H1 (cell line): ENCODE data around the gene SPRN. TPM values are rescaled to one million over a fixed set of nuclear protein-coding genes. Genes with fewer than 3 reads are reported as not detected.

Experiments
- CTCF ChIA-PET: fragments of 300-600 bp; sonication (Branson Sonifier 250); formaldehyde crosslinking; loops from one replicate; lab custom pipeline; 2021; ENCODE audit not compliant: partially characterized antibody; lab: Charles Lee
- POLR2A ChIA-PET: fragments of 300-600 bp; sonication (Branson Sonifier 250); formaldehyde crosslinking; loops from one replicate; lab custom pipeline; 2021; ENCODE audit warnings: inconsistent platforms; ENCODE audit not compliant: partially characterized antibody; lab: Charles Lee
- DNase-seq, 2 experiments: peaks; one replicate each; pipeline versions ENCODE4 v3.0.0 to v3.0.0-alpha.2; 2010 to 2022; ENCODE audit warnings: low spot score in 2 of 2, low read depth in 1 of 2, mixed read lengths in 1 of 2
- FAIRE-seq: peaks from 2 replicates; lab custom pipeline; 2011; peaks lifted over from hg19 to GRCh38; lab: Jason Lieb, UNC
- H2AFZ ChIP-seq: 2 replicates; pipeline ENCODE4 v1.8.1; 2012; ENCODE audit warnings: low read length, inconsistent platforms
- H2AK5ac ChIP-seq: 2 replicates; pipeline ENCODE4 v1.6.1; 2013; ENCODE audit warnings: low read depth, low read length
- H2BK120ac ChIP-seq: replicated peaks from 2 replicates; pipeline ENCODE3; 2013; ENCODE audit warnings: low read depth, low read length, inconsistent platforms
- H2BK12ac ChIP-seq: 2 replicates; pipeline ENCODE4 v1.6.1; 2013; ENCODE audit warnings: low read depth, low read length
- H2BK15ac ChIP-seq: 2 replicates; pipeline ENCODE4 v1.6.1; 2013; ENCODE audit warnings: low read length
- H2BK20ac ChIP-seq: 2 replicates; pipeline ENCODE4 v1.6.1; 2013; ENCODE audit warnings: low read length
- H2BK5ac ChIP-seq: 2 replicates; pipeline ENCODE4 v1.6.1; 2013; ENCODE audit warnings: low read depth, low read length
- H3K14ac ChIP-seq: 2 replicates; pipeline ENCODE4 v1.6.1; 2013; ENCODE audit warnings: inconsistent platforms; ENCODE audit not compliant: insufficient read length
- H3K18ac ChIP-seq: 2 replicates; pipeline ENCODE4 v1.6.1; 2013; ENCODE audit warnings: low read length; ENCODE audit errors: extremely low read depth
- H3K23ac ChIP-seq: 2 replicates; pipeline ENCODE4 v1.6.1; 2013; ENCODE audit warnings: inconsistent platforms; ENCODE audit not compliant: insufficient read length
- H3K23me2 ChIP-seq: 2 replicates; pipeline ENCODE4 v1.6.1; 2013; ENCODE audit warnings: low read depth, low read length
- H3K27ac ChIP-seq: 2 replicates; pipeline ENCODE4 v1.6.1; 2011; ENCODE audit warnings: low read depth, low read length, inconsistent platforms
- H3K27me3 ChIP-seq, 4 experiments: replicated peaks in 1 of 4; 1 replicate in 1 of 4; 2 replicates in 3 of 4; pipeline versions ENCODE4 v1.6.1 to v1.8.1; 2011 to 2013; ENCODE audit warnings: low read length in 3 of 4, mild to moderate bottlenecking in 3 of 4, inconsistent platforms in 2 of 4, mixed read lengths in 2 of 4, moderate library complexity in 1 of 4; ENCODE audit not compliant: control insufficient read depth in 3 of 4, insufficient read depth in 3 of 4; ENCODE audit errors: extremely low read depth in 1 of 4
- H3K36me3 ChIP-seq, 4 experiments: 2 replicates each; pipeline versions ENCODE4 v1.6.1 to v1.8.1; 2011 to 2013; ENCODE audit warnings: mild to moderate bottlenecking in 4 of 4, low read length in 3 of 4, moderate library complexity in 2 of 4, control low read depth in 1 of 4, inconsistent platforms in 1 of 4; ENCODE audit not compliant: insufficient read depth in 4 of 4, control insufficient read depth in 2 of 4
- H3K4ac ChIP-seq: replicated peaks from 2 replicates; pipeline ENCODE3; 2013; ENCODE audit warnings: low read length, low read depth, mixed read lengths, inconsistent platforms; ENCODE audit not compliant: insufficient read length
- H3K4me1 ChIP-seq, 4 experiments: replicated peaks in 1 of 4; 1 replicate in 1 of 4; 2 replicates in 3 of 4; pipeline versions ENCODE4 v1.6.1 to v1.8.1; 2011 to 2013; ENCODE audit warnings: low read length in 3 of 4, inconsistent platforms in 2 of 4, mixed read lengths in 1 of 4; ENCODE audit not compliant: insufficient read depth in 4 of 4, control insufficient read depth in 3 of 4
- H3K4me2 ChIP-seq, 2 experiments: 2 replicates each; pipeline versions ENCODE4 v1.6.1 to v1.8.1; 2011 to 2013; ENCODE audit warnings: low read depth in 2 of 2, low read length in 2 of 2, control low read depth in 1 of 2, inconsistent platforms in 1 of 2, mild to moderate bottlenecking in 1 of 2; ENCODE audit not compliant: insufficient read depth in 1 of 2
- H3K4me3 ChIP-seq, 4 experiments: fragments of 200-600, 300-600 bp in 1 of 4; sonication (generic), shearing (Covaris generic), sonication (Bioruptor Twin) in 1 of 4; 2 replicates each; pipeline versions ENCODE4 v1.5.1 to v1.8.1; 2011 to 2016; ENCODE audit warnings: low read length in 4 of 4, low read depth in 3 of 4, control low read depth in 2 of 4, inconsistent platforms in 2 of 4, mild to moderate bottlenecking in 2 of 4, mixed read lengths in 1 of 4, moderate library complexity in 1 of 4; ENCODE audit not compliant: insufficient read depth in 2 of 4; ENCODE audit errors: extremely low read depth in 1 of 4
- H3K56ac ChIP-seq: replicated peaks from 2 replicates; pipeline ENCODE3; 2013; ENCODE audit warnings: low read depth, mild to moderate bottlenecking, mixed read lengths, low read length, inconsistent platforms; ENCODE audit not compliant: insufficient read length
- H3K79me1 ChIP-seq: 2 replicates; pipeline ENCODE4 v1.6.1; 2013; ENCODE audit warnings: low read depth, low read length, control low read depth
- H3K79me2 ChIP-seq, 2 experiments: 2 replicates each; pipeline versions ENCODE4 v1.6.1 to v1.8.1; 2012 to 2013; ENCODE audit warnings: low read length in 2 of 2, mild to moderate bottlenecking in 2 of 2, inconsistent platforms in 1 of 2; ENCODE audit not compliant: insufficient read depth in 2 of 2, control insufficient read depth in 1 of 2
- H3K9ac ChIP-seq, 4 experiments: replicated peaks in 1 of 4; 1 replicate in 1 of 4; 2 replicates in 3 of 4; pipeline versions ENCODE4 v1.6.1 to v1.8.1; 2011 to 2013; ENCODE audit warnings: low read depth in 3 of 4, low read length in 3 of 4, control low read depth in 2 of 4, mild to moderate bottlenecking in 2 of 4, moderate library complexity in 2 of 4, inconsistent platforms in 1 of 4; ENCODE audit errors: extremely low read depth in 1 of 4
- H3K9me3 ChIP-seq, 2 experiments: 2 replicates each; pipeline versions ENCODE4 v1.6.1 to v1.8.1; 2012 to 2013; ENCODE audit warnings: mild to moderate bottlenecking in 2 of 2, moderate library complexity in 2 of 2, control low read depth in 1 of 2, inconsistent platforms in 1 of 2, low read depth in 1 of 2, low read length in 1 of 2, mixed read lengths in 1 of 2; ENCODE audit not compliant: insufficient read depth in 2 of 2
- H4K20me1 ChIP-seq, 2 experiments: replicated peaks in 1 of 2; 2 replicates each; pipeline versions ENCODE3 to v1.8.1; 2011 to 2013; ENCODE audit warnings: inconsistent platforms in 2 of 2, low read length in 2 of 2, mild to moderate bottlenecking in 1 of 2; ENCODE audit not compliant: insufficient read depth in 2 of 2, control insufficient read depth in 1 of 2
- H4K5ac ChIP-seq: 2 replicates; pipeline ENCODE4 v1.6.1; 2013; ENCODE audit warnings: low read length, low read depth, mixed read lengths, inconsistent platforms; ENCODE audit not compliant: insufficient read length
- H4K8ac ChIP-seq: 2 replicates; pipeline ENCODE4 v1.8.0; 2013; ENCODE audit warnings: mild to moderate bottlenecking, moderate library complexity, low read length, inconsistent platforms; ENCODE audit not compliant: insufficient read depth; ENCODE audit errors: extremely low read depth
- H4K91ac ChIP-seq: replicated peaks from 2 replicates; pipeline ENCODE3; 2013; ENCODE audit warnings: low read length, mixed read lengths, inconsistent platforms; ENCODE audit not compliant: insufficient read length
- CREB1 ChIP-seq: IDR thresholded peaks from 2 replicates; pipeline ENCODE4 v1.6.1; 2012; ENCODE audit warnings: inconsistent platforms
- NRF1 ChIP-seq: IDR thresholded peaks from 2 replicates; pipeline ENCODE4 v1.6.1; 2011; ENCODE audit warnings: mild to moderate bottlenecking, low read depth, low read length, improper control_type of control experiment
- WGBS, 2 experiments: shearing (Covaris generic) in 1 of 2; methylation state at CpG; one replicate each; pipeline versions ENCODE4 v1.1.6 to v1.1.7; 2013 to 2015; ENCODE audit warnings: low lambda C conversion rate in 2 of 2, mixed read lengths in 2 of 2, inconsistent platforms in 1 of 2, low coverage in 1 of 2, missing lambda C conversion rate in 1 of 2; ENCODE audit not compliant: insufficient replicate concordance in 2 of 2, insufficient coverage in 1 of 2, insufficient read length in 1 of 2; ENCODE audit errors: extremely low coverage in 1 of 2, missing lambda C conversion rate in 1 of 2; 5-methylcytosine and 5-hydroxymethylcytosine counted together
- polyA plus RNA-seq, 7 experiments: library from polyadenylated mRNA; depleted of rRNA in 3 of 7; stranded (reverse) in 5 of 7; unstranded in 2 of 7; fragments of >200 nt in 5 of 7; fragments of 200-250 nt in 2 of 7; gene quantifications; 1 replicate in 5 of 7; 2 replicates in 1 of 7; 4 replicates in 1 of 7; pipeline versions ENCODE4 v1.2.1 to v1.2.3, GENCODE V29; 2011 to 2013; ENCODE audit warnings: missing spikeins in 2 of 7, mixed read lengths in 2 of 7
- total RNA-seq: library from RNA; stranded (reverse); fragmentation: NEBNext Ultra II Directional; extraction: Animal tissue kit (Norgen Biotek cat#: 25700); gene quantifications from 2 replicates; pipeline ENCODE4 v1.2.1, GENCODE V29; 2021

SPRN gene
- total and polyA plus RNA-seq, 2 of the 8 experiments (the other 6 are each of a cell fraction or from before 2014, with no cell fraction given) = 0.23 to 0.24 TPM

DNA sequence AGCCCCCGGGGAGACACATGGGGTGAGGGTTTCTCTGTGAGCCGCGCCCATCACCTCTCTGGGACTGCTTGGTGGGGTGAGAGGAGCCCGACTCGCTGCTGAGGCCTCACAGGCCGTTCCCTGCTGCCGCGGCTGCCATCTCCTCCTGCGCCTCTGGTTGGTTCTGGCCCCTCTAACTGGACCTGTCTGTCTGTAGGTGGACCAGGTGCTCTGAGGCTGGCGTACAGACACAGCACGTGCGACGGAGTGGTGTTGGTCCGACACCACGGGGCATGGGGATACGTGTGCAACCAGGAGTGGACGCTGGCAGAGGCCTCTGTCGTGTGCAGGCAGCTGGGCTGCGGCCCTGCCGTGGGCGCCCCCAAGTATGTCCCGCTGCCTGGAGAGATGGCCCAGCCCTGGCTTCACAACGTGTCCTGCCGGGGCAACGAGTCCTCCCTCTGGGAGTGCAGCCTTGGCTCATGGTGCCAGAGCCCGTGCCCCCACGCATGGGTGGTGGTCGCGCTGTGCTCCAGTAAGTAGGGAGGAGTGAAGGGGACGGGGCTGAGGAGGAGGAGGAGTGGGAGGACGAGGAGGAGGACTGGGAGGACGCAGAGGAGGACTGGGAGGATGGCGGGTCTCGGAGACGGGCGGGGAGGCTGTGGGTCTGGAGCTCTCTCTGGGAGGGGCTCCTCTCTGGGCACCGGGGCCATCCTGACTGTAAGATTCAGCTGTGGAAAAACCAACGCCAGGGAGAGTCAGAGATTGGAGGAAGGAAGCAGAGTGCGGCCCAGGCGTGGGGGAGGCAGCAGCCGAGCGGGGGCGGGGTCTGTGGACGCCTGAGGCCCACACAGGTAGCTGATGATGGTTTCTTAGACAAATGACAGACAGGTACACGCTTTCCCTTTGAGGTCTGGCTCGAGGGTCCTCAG, 31.9 kb upstream of the SPRN start:
- H4K8ac ChIP-seq = no peak overlapping the region
- H3K56ac ChIP-seq = no peak overlapping the region
- no peak overlapping the region for H3K23ac ChIP-seq
- H3K36me3 ChIP-seq = no peaks in the 10 kb centered on the region; a peak in 1 of 8 replicates
- H3K18ac ChIP-seq = no peak overlapping the region
- H3K27me3 ChIP-seq = no peaks in the 10 kb centered on the region
- TF ChIP-seq CREB1 (no peak), NRF1 (no peak)
- ChIA-PET POLR2A (no interaction called here), CTCF (interaction anchor here (0.6 kb wide), 1 partner anchor 98 kb away, joined by 4 read pairs; no protein-coding TSS in a partner anchor)
- H2BK120ac ChIP-seq = no peak overlapping the region
- H3K4me2 ChIP-seq = no peak overlapping the region
- no peak overlapping the region for H3K14ac ChIP-seq
- no peak overlapping the region for H2BK15ac ChIP-seq
- no peak overlapping the region for H3K27ac ChIP-seq
- H4K20me1 ChIP-seq = no peaks in the 10 kb centered on the region
- no peaks in the 10 kb centered on the region for H3K79me1 ChIP-seq
- H3K9me3 ChIP-seq = peaks cover 75 to 89% of the 10 kb centered on the region in 2 experiments
- H3K4ac ChIP-seq = no peak overlapping the region
- no peak overlapping the region for H3K9ac ChIP-seq
- H2AFZ ChIP-seq = no peak overlapping the region
- H3K23me2 ChIP-seq = no peaks in the 10 kb centered on the region
- no peak overlapping the region for H2BK12ac ChIP-seq
- H2AK5ac ChIP-seq = no peak overlapping the region
- no peak overlapping the region for H2BK20ac ChIP-seq
- FAIRE-seq (no peak), DNase-seq (no peak)
- no peak overlapping the region for H4K5ac ChIP-seq
- H3K79me2 ChIP-seq = no peaks in the 10 kb centered on the region
- H4K91ac ChIP-seq = no peak overlapping the region
- H3K4me3 ChIP-seq = no peak overlapping the region
- WGBS, 2 experiments = 80% methylated on average over 38 of the region's 46 CpGs; no CpG with 5 or more reads in 1 of the 2 experiments
- H3K4me1 ChIP-seq = no peaks in the 10 kb centered on the region
- H2BK5ac ChIP-seq = no peak overlapping the region
